ENCODE measurements around the gene MGAT2. TPM values are rescaled to one million over a fixed set of nuclear protein-coding genes. Genes with fewer than 3 reads are reported as not detected.

The MGAT2 gene
- total RNA-seq, 1 donor from 2014 or later, result 30.3 TPM

DNA sequence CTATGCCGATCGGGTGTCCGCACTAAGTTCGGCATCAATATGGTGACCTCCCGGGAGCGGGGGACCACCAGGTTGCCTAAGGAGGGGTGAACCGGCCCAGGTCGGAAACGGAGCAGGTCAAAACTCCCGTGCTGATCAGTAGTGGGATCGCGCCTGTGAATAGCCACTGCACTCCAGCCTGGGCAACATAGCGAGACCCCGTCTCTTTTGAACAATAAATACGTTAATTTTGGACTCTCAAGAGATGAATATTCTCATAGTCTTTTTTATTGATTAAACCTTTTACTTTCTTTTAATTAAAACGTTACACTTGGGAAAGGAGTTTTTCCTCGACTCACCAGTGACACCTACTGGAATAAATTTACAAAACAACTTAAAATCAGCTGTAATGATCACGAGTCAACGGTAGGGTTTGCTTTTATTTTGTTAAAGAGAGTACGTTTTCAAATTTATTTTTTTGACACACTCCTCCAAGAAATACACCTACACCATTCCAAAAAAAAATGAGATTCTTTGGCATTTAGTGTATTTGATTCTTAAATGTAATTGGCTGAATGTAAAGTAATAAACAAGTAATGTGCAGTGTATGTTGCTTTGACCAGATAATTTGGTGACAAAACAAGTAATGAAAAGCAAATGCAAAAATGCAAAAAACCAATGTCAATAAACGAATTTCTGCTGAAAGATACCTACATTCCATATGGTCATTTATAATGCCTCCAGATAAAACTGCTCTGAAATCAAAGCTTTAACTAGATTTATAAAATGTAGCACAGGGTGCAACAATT, 33.7 kb upstream of the MGAT2 start:
- DNase-seq (ENCODE audit: low spot score), result peak; percentile 57

DNA sequence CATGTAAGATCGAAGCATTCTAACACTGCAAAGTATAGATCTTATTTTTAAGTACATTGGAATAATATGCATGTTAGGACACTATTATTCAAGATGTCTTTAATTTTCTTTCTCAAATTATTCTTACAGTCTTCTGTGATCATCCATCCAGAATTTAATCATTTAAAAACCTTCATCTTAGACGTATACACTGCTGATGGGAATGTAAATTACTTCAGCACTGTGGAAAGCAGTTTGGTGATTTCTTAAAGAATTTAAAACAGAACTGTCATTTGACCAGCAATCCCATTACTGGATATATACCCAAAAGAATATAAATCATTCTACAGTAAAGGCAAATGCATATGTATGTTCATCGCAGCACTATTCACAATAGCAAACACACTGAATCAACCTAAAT, 31.2 kb upstream of the MGAT2 start:
- no peak overlapping the region for H3K4me3 Mint-ChIP-seq
- H3K9me3 Mint-ChIP-seq, result peaks cover 4% of the 10 kb centered on the region
- peaks cover 20% of the 10 kb centered on the region for H3K27me3 Mint-ChIP-seq (ENCODE audit: insufficient read depth, low read depth)
- H3K4me2 ChIP-seq, result no peak overlapping the region
- H3K79me2 ChIP-seq (ENCODE audit: low read depth), result peaks cover 18% of the 10 kb centered on the region
- H3K4me3 ChIP-seq, result no peak overlapping the region
- H3K4me1 ChIP-seq, result no peaks in the 10 kb centered on the region
- no peak for DNase-seq (ENCODE audit: low spot score)
- H3K9ac ChIP-seq, result no peak overlapping the region
- H4K20me1 ChIP-seq (ENCODE audit: low read depth), result peaks cover 15% of the 10 kb centered on the region
- no peaks in the 10 kb centered on the region for H3K9me3 ChIP-seq (ENCODE audit: low read depth)
- no peak overlapping the region for H3K27ac ChIP-seq
- peaks cover 10% of the 10 kb centered on the region for H3K36me3 Mint-ChIP-seq
- H3F3A ChIP-seq (ENCODE audit: low read depth), result peaks cover 14% of the 10 kb centered on the region
- H3K27ac Mint-ChIP-seq, result no peak overlapping the region
- H3K4me1 Mint-ChIP-seq, result peaks cover 15% of the 10 kb centered on the region
- TF ChIP-seq EZH2 (IDR thresholded peaks at IDR 0.05) (no peak), EZH2phosphoT487 (IDR thresholded peaks at IDR 0.05) (no peak)
- TF ChIP-seq, protein P1, sequence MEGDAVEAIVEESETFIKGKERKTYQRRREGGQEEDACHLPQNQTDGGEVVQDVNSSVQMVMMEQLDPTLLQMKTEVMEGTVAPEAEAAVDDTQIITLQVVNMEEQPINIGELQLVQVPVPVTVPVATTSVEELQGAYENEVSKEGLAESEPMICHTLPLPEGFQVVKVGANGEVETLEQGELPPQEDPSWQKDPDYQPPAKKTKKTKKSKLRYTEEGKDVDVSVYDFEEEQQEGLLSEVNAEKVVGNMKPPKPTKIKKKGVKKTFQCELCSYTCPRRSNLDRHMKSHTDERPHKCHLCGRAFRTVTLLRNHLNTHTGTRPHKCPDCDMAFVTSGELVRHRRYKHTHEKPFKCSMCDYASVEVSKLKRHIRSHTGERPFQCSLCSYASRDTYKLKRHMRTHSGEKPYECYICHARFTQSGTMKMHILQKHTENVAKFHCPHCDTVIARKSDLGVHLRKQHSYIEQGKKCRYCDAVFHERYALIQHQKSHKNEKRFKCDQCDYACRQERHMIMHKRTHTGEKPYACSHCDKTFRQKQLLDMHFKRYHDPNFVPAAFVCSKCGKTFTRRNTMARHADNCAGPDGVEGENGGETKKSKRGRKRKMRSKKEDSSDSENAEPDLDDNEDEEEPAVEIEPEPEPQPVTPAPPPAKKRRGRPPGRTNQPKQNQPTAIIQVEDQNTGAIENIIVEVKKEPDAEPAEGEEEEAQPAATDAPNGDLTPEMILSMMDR (IDR thresholded peaks at IDR 0.05), result no peak
- no peaks in the 10 kb centered on the region for H3K36me3 ChIP-seq
- no peak overlapping the region for H2AFZ ChIP-seq (replicated peaks)
- H3K27me3 ChIP-seq, result no peaks in the 10 kb centered on the region

More for the DNA sequence above, 33.7 kb upstream of the MGAT2 start:
- Mint-ChIP-seq H3K4me3 (peak overlapping the region; percentile 95), H3K36me3 (peaks cover 31% of the 10 kb centered on the region), H3K9me3 (peaks cover 4% of the 10 kb centered on the region), H3K27me3 (ENCODE audit: insufficient read depth, low read depth) (peaks cover 20% of the 10 kb centered on the region), H3K27ac (peak overlapping the region; percentile 98), H3K4me1 (peaks cover 25% of the 10 kb centered on the region)
- peak overlapping the region; percentile 76 for H3K4me3 ChIP-seq
- no peaks in the 10 kb centered on the region for H3K27me3 ChIP-seq
- TF ChIP-seq EZH2phosphoT487 (IDR thresholded peaks at IDR 0.05), result no peak
- no peak for TF ChIP-seq EZH2 (IDR thresholded peaks at IDR 0.05)
- TF ChIP-seq, protein P1 (IDR thresholded peaks at IDR 0.05), result peak; percentile 91
- peaks cover 15% of the 10 kb centered on the region for H3K36me3 ChIP-seq
- H3K9me3 ChIP-seq (ENCODE audit: low read depth), result no peaks in the 10 kb centered on the region
- peak overlapping the region; percentile 31 for H3K4me2 ChIP-seq
- H2AFZ ChIP-seq (replicated peaks), result peak overlapping the region; percentile 48
- H3K27ac ChIP-seq, result peak overlapping the region; percentile 21
- H3K9ac ChIP-seq, result no peak overlapping the region
- peaks cover 36% of the 10 kb centered on the region for H3F3A ChIP-seq (ENCODE audit: low read depth)
- H3K4me1 ChIP-seq, result peaks cover 6% of the 10 kb centered on the region
- H4K20me1 ChIP-seq (ENCODE audit: low read depth), result peaks cover 41% of the 10 kb centered on the region
- H3K79me2 ChIP-seq (ENCODE audit: low read depth), result peaks cover 44% of the 10 kb centered on the region

DNA sequence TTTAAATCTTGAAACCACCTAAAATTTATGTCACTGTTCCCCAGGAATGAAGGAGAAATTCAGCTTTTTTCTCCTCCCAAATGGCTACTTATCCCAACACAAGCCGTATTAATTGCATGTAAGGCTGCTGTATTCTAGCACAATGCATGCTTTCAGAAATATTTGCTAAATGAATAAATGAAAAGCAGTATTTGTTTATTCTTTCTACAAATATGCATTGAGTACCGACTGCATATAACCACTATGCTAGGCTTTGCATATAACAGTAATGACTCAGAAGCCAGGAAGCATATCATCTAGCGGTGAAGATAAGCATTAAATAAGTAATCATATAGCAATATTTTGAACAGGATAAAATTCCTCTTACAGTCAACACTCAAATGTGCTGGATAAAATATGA, 27.6 kb upstream of the MGAT2 start:
- Mint-ChIP-seq H3K4me1 (peaks cover 9% of the 10 kb centered on the region), H3K27ac (no peak overlapping the region), H3K9me3 (no peaks in the 10 kb centered on the region), H3K4me3 (no peak overlapping the region), H3K27me3 (ENCODE audit: insufficient read depth, low read depth) (no peaks in the 10 kb centered on the region), H3K36me3 (no peaks in the 10 kb centered on the region)
- Histone ChIP-seq H3K36me3 (no peaks in the 10 kb centered on the region), H3K79me2 (ENCODE audit: low read depth) (peaks cover 9% of the 10 kb centered on the region), H3K27me3 (no peaks in the 10 kb centered on the region), H3K9me3 (ENCODE audit: low read depth) (no peaks in the 10 kb centered on the region), H3K27ac (no peak overlapping the region), H3F3A (ENCODE audit: low read depth) (peaks cover 13% of the 10 kb centered on the region), H3K4me2 (no peak overlapping the region), H3K9ac (no peak overlapping the region), H4K20me1 (ENCODE audit: low read depth) (no peaks in the 10 kb centered on the region), H3K4me1 (no peaks in the 10 kb centered on the region), H2AFZ (replicated peaks) (no peak overlapping the region), H3K4me3 (no peak overlapping the region)
- no peak for DNase-seq (ENCODE audit: low spot score)
- TF ChIP-seq EZH2phosphoT487 (IDR thresholded peaks at IDR 0.05) (no peak), EZH2 (IDR thresholded peaks at IDR 0.05) (no peak)
- TF ChIP-seq, protein P1 (IDR thresholded peaks at IDR 0.05), result no peak
